ENCODE measurements around the gene GMDS.

Gene GMDS

GRCh38 chr6:1780251-1780867 lies 465.0 kb downstream of the GMDS start:
- Histone ChIP-seq H3K4me3 (replicated peaks; ENCODE audit: low read depth, low read length) (no peak overlapping the region), H3K27me3 (replicated peaks; ENCODE audit: control insufficient read depth, insufficient read depth, low read length) (no peaks in the 10 kb centered on the region), H3K36me3 (ENCODE audit: control insufficient read depth, insufficient read depth, low read length) (no peaks in the 10 kb centered on the region)
- TF ChIP-seq CTCF (IDR thresholded peaks at IDR 0.05; ENCODE audit: insufficient read depth, low read length, poor library complexity, severe bottlenecking), result no peak
- DNase-seq (ENCODE audit: extremely low read depth, insufficient read length), result no peak

GRCh38 chr6:1778686-1779235 lies 466.6 kb downstream of the GMDS start:
- H3K27me3 ChIP-seq (replicated peaks; ENCODE audit: control insufficient read depth, insufficient read depth, low read length), result no peaks in the 10 kb centered on the region
- no peak for TF ChIP-seq CTCF (IDR thresholded peaks at IDR 0.05; ENCODE audit: insufficient read depth, low read length, poor library complexity, severe bottlenecking)
- no peak for DNase-seq (ENCODE audit: extremely low read depth, insufficient read length)
- no peaks in the 10 kb centered on the region for H3K36me3 ChIP-seq (ENCODE audit: control insufficient read depth, insufficient read depth, low read length)
- no peak overlapping the region for H3K4me3 ChIP-seq (replicated peaks; ENCODE audit: low read depth, low read length)

- TF ChIP-seq CTCF (IDR thresholded peaks at IDR 0.05; ENCODE audit: insufficient read depth, low read length, poor library complexity, severe bottlenecking), result no peak
- Histone ChIP-seq H3K27me3 (replicated peaks; ENCODE audit: control insufficient read depth, insufficient read depth, low read length) (no peaks in the 10 kb centered on the region), H3K36me3 (ENCODE audit: control insufficient read depth, insufficient read depth, low read length) (no peaks in the 10 kb centered on the region), H3K4me3 (replicated peaks; ENCODE audit: low read depth, low read length) (no peak overlapping the region)
- no peak for DNase-seq (ENCODE audit: extremely low read depth, insufficient read length)
Measured at GRCh38 chr6:1777921-1778685, 467.3 kb downstream of the GMDS start.

- no peak for TF ChIP-seq CTCF (IDR thresholded peaks at IDR 0.05; ENCODE audit: insufficient read depth, low read length, poor library complexity, severe bottlenecking)
- no peaks in the 10 kb centered on the region for H3K27me3 ChIP-seq (replicated peaks; ENCODE audit: control insufficient read depth, insufficient read depth, low read length)
- no peaks in the 10 kb centered on the region for H3K36me3 ChIP-seq (ENCODE audit: control insufficient read depth, insufficient read depth, low read length)
- DNase-seq (ENCODE audit: extremely low read depth, insufficient read length), result no peak
- H3K4me3 ChIP-seq (replicated peaks; ENCODE audit: low read depth, low read length), result no peak overlapping the region
Measured at GRCh38 chr6:1775441-1775840, 470.0 kb downstream of the GMDS start.

GRCh38 chr6:1774226-1774915 lies 471.0 kb downstream of the GMDS start:
- Histone ChIP-seq H3K36me3 (ENCODE audit: control insufficient read depth, insufficient read depth, low read length) (no peaks in the 10 kb centered on the region), H3K27me3 (replicated peaks; ENCODE audit: control insufficient read depth, insufficient read depth, low read length) (no peaks in the 10 kb centered on the region), H3K4me3 (replicated peaks; ENCODE audit: low read depth, low read length) (no peak overlapping the region)
- DNase-seq (ENCODE audit: extremely low read depth, insufficient read length), result no peak
- no peak for TF ChIP-seq CTCF (IDR thresholded peaks at IDR 0.05; ENCODE audit: insufficient read depth, low read length, poor library complexity, severe bottlenecking)
